AG09309 (cell line): Measurements from ENCODE around the gene KRTAP12-2.
"Not testable (repeated sequence)": the region's sequence is repeated elsewhere in the genome, so short reads cannot be mapped to it uniquely, and the experiment has no call there.

ENCODE experiments used
- DNase-seq: peaks from one replicate; pipeline ENCODE4 v3.0.0-alpha.2; 2010; ENCODE audit warnings: low read depth
- H3K4me3 ChIP-seq: 2 replicates; pipeline ENCODE4 v1.5.1; 2011; ENCODE audit warnings: mild to moderate bottlenecking, low read depth, low read length, moderate library complexity; ENCODE audit not compliant: control insufficient read depth
- CTCF ChIP-seq: IDR thresholded peaks from 2 replicates; pipeline ENCODE4 v1.5.1; 2011; ENCODE audit warnings: mild to moderate bottlenecking, low read depth, low read length, inconsistent platforms; ENCODE audit not compliant: insufficient read depth, control insufficient read depth; ENCODE audit errors: missing control alignments

Gene KRTAP12-2

GRCh38 chr21:44649521-44650100, 17.1 kb downstream of the KRTAP12-2 start:
- no peak for TF ChIP-seq CTCF
- H3K4me3 ChIP-seq: no peak overlapping the region
- no peak for DNase-seq

- TF ChIP-seq CTCF: no peak
- no peak for DNase-seq
- no peak overlapping the region for H3K4me3 ChIP-seq
Measured at GRCh38 chr21:44648557-44649311, 18.0 kb downstream of the KRTAP12-2 start.

GRCh38 chr21:44647222-44647552, 19.5 kb downstream of the KRTAP12-2 start:
- TF ChIP-seq CTCF: no peak
- no peak overlapping the region for H3K4me3 ChIP-seq
- no peak for DNase-seq

GRCh38 chr21:44646366-44647221, 20.1 kb downstream of the KRTAP12-2 start, which contains the start of gene KRTAP10-11:
Gene KRTAP10-11 (plus strand): TSS chr21:44646414. CDS start chr21:44646459, 45 bp downstream.
- H3K4me3 ChIP-seq, DNase-seq: not testable (repeated sequence)

- no peak for TF ChIP-seq CTCF
- DNase-seq: no peak
Measured at GRCh38 chr21:44644878-44645277, 21.8 kb downstream of the KRTAP12-2 start.

GRCh38 chr21:44643741-44644310, 22.9 kb downstream of the KRTAP12-2 start:
- no peak for DNase-seq
- no peak overlapping the region for H3K4me3 ChIP-seq
- TF ChIP-seq CTCF: no peak

More at GRCh38 chr21:44644878-44645277, 21.8 kb downstream of the KRTAP12-2 start:
- H3K4me3 ChIP-seq: no peak overlapping the region
